ENCODE data around the gene OFD1.

OFD1 gene

DNA sequence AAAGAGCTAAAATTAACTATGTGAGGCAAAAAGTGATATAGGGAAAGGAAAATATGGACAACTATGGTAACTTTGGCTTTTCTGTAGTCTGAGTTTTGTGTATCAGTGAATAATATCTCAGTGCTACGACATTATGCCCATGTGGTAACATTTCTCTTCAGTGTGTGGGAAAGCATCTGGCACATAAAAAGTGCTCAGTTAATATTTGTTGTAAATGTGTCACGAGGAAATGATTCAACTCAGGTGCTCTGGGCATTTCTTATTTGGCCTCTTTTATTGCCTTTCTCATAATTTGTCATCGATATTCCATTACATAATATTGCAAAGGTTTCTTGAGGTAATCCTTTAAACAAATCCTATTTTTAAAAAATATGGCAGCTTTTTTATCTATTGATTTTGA lies 17.6 kb downstream of the OFD1 start:
- WGBS (ENCODE audit: insufficient coverage, insufficient read length): no CpG with 5 or more reads among the region's 3 CpGs
- no peaks in the 10 kb centered on the region for H3K4me1 ChIP-seq (ENCODE audit: control insufficient read depth, insufficient read depth, low read length)
- no peaks in the 10 kb centered on the region for H3K36me3 ChIP-seq (ENCODE audit: control insufficient read depth, insufficient read depth, low read length)
- no peaks in the 10 kb centered on the region for H3K9me3 ChIP-seq (ENCODE audit: control insufficient read depth, insufficient read depth, low read length)
- H3K27me3 ChIP-seq (ENCODE audit: control insufficient read depth, insufficient read depth, low read length): no peaks in the 10 kb centered on the region
- no peak overlapping the region for H3K4me3 ChIP-seq (ENCODE audit: low read length)
- H3K27ac ChIP-seq (ENCODE audit: low read length): no peak overlapping the region
- no peak for DNase-seq (ENCODE audit: low read depth, low spot score)

- no peak for DNase-seq (ENCODE audit: low read depth, low spot score)
- Histone ChIP-seq H3K9me3 (ENCODE audit: control insufficient read depth, insufficient read depth, low read length) (no peaks in the 10 kb centered on the region), H3K27me3 (ENCODE audit: control insufficient read depth, insufficient read depth, low read length) (no peaks in the 10 kb centered on the region), H3K36me3 (ENCODE audit: control insufficient read depth, insufficient read depth, low read length) (no peaks in the 10 kb centered on the region), H3K4me3 (ENCODE audit: low read length) (no peak overlapping the region), H3K27ac (ENCODE audit: low read length) (no peak overlapping the region), H3K4me1 (ENCODE audit: control insufficient read depth, insufficient read depth, low read length) (no peaks in the 10 kb centered on the region)
- WGBS (ENCODE audit: insufficient coverage, insufficient read length): no CpG with 5 or more reads among the region's 3 CpGs
Observed at GRCh38 chrX:13752646-13753045, 18.1 kb downstream of the OFD1 start.

GRCh38 chrX:13754765-13755164 lies 20.2 kb downstream of the OFD1 start:
- H3K4me3 ChIP-seq (ENCODE audit: low read length): no peak overlapping the region
- DNase-seq (ENCODE audit: low read depth, low spot score): no peak
- no peak overlapping the region for H3K27ac ChIP-seq (ENCODE audit: low read length)
- no peaks in the 10 kb centered on the region for H3K27me3 ChIP-seq (ENCODE audit: control insufficient read depth, insufficient read depth, low read length)
- H3K36me3 ChIP-seq (ENCODE audit: control insufficient read depth, insufficient read depth, low read length): no peaks in the 10 kb centered on the region
- H3K9me3 ChIP-seq (ENCODE audit: control insufficient read depth, insufficient read depth, low read length): no peaks in the 10 kb centered on the region
- WGBS (ENCODE audit: insufficient coverage, insufficient read length): no CpG with 5 or more reads among the region's 1 CpG
- H3K4me1 ChIP-seq (ENCODE audit: control insufficient read depth, insufficient read depth, low read length): no peaks in the 10 kb centered on the region

DNA sequence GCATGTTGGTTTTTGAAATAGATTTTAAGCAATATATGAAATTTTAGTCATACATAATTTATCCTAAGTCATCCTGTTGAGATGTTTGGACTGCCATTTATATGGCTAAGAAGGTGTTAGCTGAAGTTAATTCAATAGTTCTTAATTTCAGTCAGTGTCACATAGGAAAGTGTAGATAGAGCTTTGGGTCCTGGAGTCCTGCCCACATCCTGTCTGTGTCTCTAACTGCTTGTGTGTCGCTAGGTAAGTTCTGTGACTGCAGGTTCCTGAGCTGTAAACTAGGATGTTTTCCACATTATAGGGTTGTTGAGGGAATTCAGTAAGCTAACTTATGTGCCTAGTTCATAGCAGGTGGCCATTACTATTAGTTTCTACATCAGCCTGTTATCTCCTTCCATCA lies 20.7 kb downstream of the OFD1 start:
- Histone ChIP-seq H3K4me1 (ENCODE audit: control insufficient read depth, insufficient read depth, low read length) (no peaks in the 10 kb centered on the region), H3K36me3 (ENCODE audit: control insufficient read depth, insufficient read depth, low read length) (no peaks in the 10 kb centered on the region)

GRCh38 chrX:13756381-13756780 lies 21.8 kb downstream of the OFD1 start:
- Histone ChIP-seq H3K36me3 (ENCODE audit: control insufficient read depth, insufficient read depth, low read length) (no peaks in the 10 kb centered on the region), H3K27ac (ENCODE audit: low read length) (no peak overlapping the region), H3K4me3 (ENCODE audit: low read length) (no peak overlapping the region), H3K9me3 (ENCODE audit: control insufficient read depth, insufficient read depth, low read length) (no peaks in the 10 kb centered on the region), H3K27me3 (ENCODE audit: control insufficient read depth, insufficient read depth, low read length) (no peaks in the 10 kb centered on the region), H3K4me1 (ENCODE audit: control insufficient read depth, insufficient read depth, low read length) (0 out of 2 replicates have a peak, but pooled peaks cover 1% of the 10 kb centered on the region)
- DNase-seq (ENCODE audit: low read depth, low spot score): no peak
- WGBS (ENCODE audit: insufficient coverage, insufficient read length): no CpG with 5 or more reads among the region's 4 CpGs

More for the DNA sequence above, 20.7 kb downstream of the OFD1 start:
- no CpG with 5 or more reads among the region's 1 CpG for WGBS (ENCODE audit: insufficient coverage, insufficient read length)
- DNase-seq (ENCODE audit: low read depth, low spot score): no peak
- H3K4me3 ChIP-seq (ENCODE audit: low read length): no peak overlapping the region
- H3K9me3 ChIP-seq (ENCODE audit: control insufficient read depth, insufficient read depth, low read length): no peaks in the 10 kb centered on the region
- no peaks in the 10 kb centered on the region for H3K27me3 ChIP-seq (ENCODE audit: control insufficient read depth, insufficient read depth, low read length)
- no peak overlapping the region for H3K27ac ChIP-seq (ENCODE audit: low read length)

GRCh38 chrX:13759152-13759718 lies 24.7 kb downstream of the OFD1 start:
- Histone ChIP-seq H3K9me3 (ENCODE audit: control insufficient read depth, insufficient read depth, low read length) (no peaks in the 10 kb centered on the region), H3K4me3 (ENCODE audit: low read length) (no peak overlapping the region), H3K36me3 (ENCODE audit: control insufficient read depth, insufficient read depth, low read length) (no peaks in the 10 kb centered on the region), H3K27ac (ENCODE audit: low read length) (no peak overlapping the region), H3K4me1 (ENCODE audit: control insufficient read depth, insufficient read depth, low read length) (0 out of 2 replicates have a peak, but pooled peaks cover 1% of the 10 kb centered on the region), H3K27me3 (ENCODE audit: control insufficient read depth, insufficient read depth, low read length) (no peaks in the 10 kb centered on the region)
- no CpG with 5 or more reads among the region's 8 CpGs for WGBS (ENCODE audit: insufficient coverage, insufficient read length)
- no peak for DNase-seq (ENCODE audit: low read depth, low spot score)

DNA sequence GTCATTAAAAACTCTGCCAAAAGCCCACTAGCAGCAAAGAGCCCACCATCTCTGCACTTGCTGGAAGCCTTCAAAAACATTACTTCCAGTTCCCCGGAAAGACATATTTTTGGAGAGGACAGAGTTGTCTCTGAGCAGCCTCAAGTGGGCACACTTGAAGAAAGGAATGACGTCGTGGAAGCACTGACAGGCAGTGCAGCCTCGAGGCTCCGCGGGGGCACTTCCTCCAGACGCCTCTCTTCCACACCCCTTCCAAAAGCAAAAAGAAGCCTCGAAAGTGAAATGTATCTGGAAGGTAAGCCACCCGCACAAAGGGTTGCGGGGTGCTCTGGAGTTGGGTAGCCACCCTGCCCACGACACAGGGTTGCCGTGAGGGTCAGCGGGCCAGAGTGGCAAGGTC lies 25.9 kb downstream of the OFD1 start:
- no peak overlapping the region for H3K4me3 ChIP-seq (ENCODE audit: low read length)
- H3K4me1 ChIP-seq (ENCODE audit: control insufficient read depth, insufficient read depth, low read length): 0 out of 2 replicates have a peak, but pooled peaks cover 1% of the 10 kb centered on the region
- no peaks in the 10 kb centered on the region for H3K36me3 ChIP-seq (ENCODE audit: control insufficient read depth, insufficient read depth, low read length)
- no peaks in the 10 kb centered on the region for H3K9me3 ChIP-seq (ENCODE audit: control insufficient read depth, insufficient read depth, low read length)
- no CpG with 5 or more reads among the region's 13 CpGs for WGBS (ENCODE audit: insufficient coverage, insufficient read length)
- no peaks in the 10 kb centered on the region for H3K27me3 ChIP-seq (ENCODE audit: control insufficient read depth, insufficient read depth, low read length)
- no peak for DNase-seq (ENCODE audit: low read depth, low spot score)
- H3K27ac ChIP-seq (ENCODE audit: low read length): no peak overlapping the region

- no peak overlapping the region for H3K27ac ChIP-seq (ENCODE audit: low read length)
- H3K4me1 ChIP-seq (ENCODE audit: control insufficient read depth, insufficient read depth, low read length): 0 out of 2 replicates have a peak, but pooled peaks cover 1% of the 10 kb centered on the region
- H3K4me3 ChIP-seq (ENCODE audit: low read length): no peak overlapping the region
- WGBS (ENCODE audit: insufficient coverage, insufficient read length): no CpG with 5 or more reads among the region's 7 CpGs
- H3K9me3 ChIP-seq (ENCODE audit: control insufficient read depth, insufficient read depth, low read length): no peaks in the 10 kb centered on the region
- no peaks in the 10 kb centered on the region for H3K36me3 ChIP-seq (ENCODE audit: control insufficient read depth, insufficient read depth, low read length)
- DNase-seq (ENCODE audit: low read depth, low spot score): no peak
- no peaks in the 10 kb centered on the region for H3K27me3 ChIP-seq (ENCODE audit: control insufficient read depth, insufficient read depth, low read length)
Observed at GRCh38 chrX:13761606-13762414, 27.3 kb downstream of the OFD1 start.

GRCh38 chrX:13763489-13763888 lies 28.9 kb downstream of the OFD1 start:
- Histone ChIP-seq H3K4me1 (ENCODE audit: control insufficient read depth, insufficient read depth, low read length) (0 out of 2 replicates have a peak, but pooled peaks cover 1% of the 10 kb centered on the region), H3K27me3 (ENCODE audit: control insufficient read depth, insufficient read depth, low read length) (no peaks in the 10 kb centered on the region), H3K9me3 (ENCODE audit: control insufficient read depth, insufficient read depth, low read length) (no peaks in the 10 kb centered on the region), H3K27ac (ENCODE audit: low read length) (no peak overlapping the region), H3K36me3 (ENCODE audit: control insufficient read depth, insufficient read depth, low read length) (no peaks in the 10 kb centered on the region), H3K4me3 (ENCODE audit: low read length) (no peak overlapping the region)
- WGBS (ENCODE audit: insufficient coverage, insufficient read length): no CpG with 5 or more reads among the region's 8 CpGs
- DNase-seq (ENCODE audit: low read depth, low spot score): no peak

GRCh38 chrX:13764281-13764680 lies 29.7 kb downstream of the OFD1 start:
- DNase-seq (ENCODE audit: low read depth, low spot score): no peak
- Histone ChIP-seq H3K4me3 (ENCODE audit: low read length) (no peak overlapping the region), H3K27me3 (ENCODE audit: control insufficient read depth, insufficient read depth, low read length) (no peaks in the 10 kb centered on the region), H3K36me3 (ENCODE audit: control insufficient read depth, insufficient read depth, low read length) (no peaks in the 10 kb centered on the region), H3K9me3 (ENCODE audit: control insufficient read depth, insufficient read depth, low read length) (no peaks in the 10 kb centered on the region), H3K4me1 (ENCODE audit: control insufficient read depth, insufficient read depth, low read length) (0 out of 2 replicates have a peak, but pooled peaks cover 1% of the 10 kb centered on the region), H3K27ac (ENCODE audit: low read length) (no peak overlapping the region)
- no CpG with 5 or more reads among the region's 7 CpGs for WGBS (ENCODE audit: insufficient coverage, insufficient read length)
